OCI-LY1 (cell line): ENCODE results near the gene GALNT9.

Source experiments
- H2AFZ ChIP-seq: fragments of 200-600 bp; sonication (generic), shearing (Covaris generic); 2 replicates; pipeline ENCODE4 v1.6.0; 2014; ENCODE audit warnings: antibody characterized with exemption, mild to moderate bottlenecking, low read length
- H3F3A ChIP-seq: fragments of 200-600 bp; sonication (generic), shearing (Covaris generic); 2 replicates; pipeline ENCODE4 v1.6.0; 2014; ENCODE audit warnings: mild to moderate bottlenecking, antibody characterized with exemption, low read length, moderate library complexity; ENCODE audit not compliant: insufficient read depth
- H3K27ac ChIP-seq: fragments of 200-600 bp; sonication (generic); 2 replicates; pipeline ENCODE4 v1.5.1; 2014; ENCODE audit warnings: low read length, mixed run types, mild to moderate bottlenecking, low read depth; ENCODE audit not compliant: poor library complexity, severe bottlenecking
- H3K27me3 ChIP-seq: fragments of 200-600 bp; sonication (generic); 2 replicates; pipeline ENCODE4 v1.6.0; 2014; ENCODE audit warnings: antibody characterized with exemption, mild to moderate bottlenecking, low read length, moderate library complexity; ENCODE audit not compliant: insufficient read depth
- H3K36me3 ChIP-seq: fragments of 200-600 bp; sonication (generic); 2 replicates; pipeline ENCODE4 v1.6.1; 2014; ENCODE audit warnings: mild to moderate bottlenecking, antibody characterized with exemption, low read length, moderate library complexity, mixed read lengths; ENCODE audit not compliant: insufficient read depth
- H3K4me1 ChIP-seq: fragments of 200-600 bp; sonication (generic); 2 replicates; pipeline ENCODE4 v1.5.1; 2014; ENCODE audit warnings: mild to moderate bottlenecking, low read length, moderate library complexity; ENCODE audit not compliant: insufficient read depth, severe bottlenecking
- H3K4me2 ChIP-seq: fragments of 200-600 bp; sonication (generic), shearing (Covaris generic); 2 replicates; pipeline ENCODE4 v1.6.1; 2014; ENCODE audit warnings: low read length
- H3K4me3 ChIP-seq: fragments of 200-600 bp; sonication (generic); 2 replicates; pipeline ENCODE4 v1.5.1; 2014; ENCODE audit warnings: low read length, low read depth, mild to moderate bottlenecking, mixed read lengths; ENCODE audit not compliant: poor library complexity, severe bottlenecking
- H3K79me2 ChIP-seq: fragments of 200-600 bp; shearing (Covaris generic); 2 replicates; pipeline ENCODE4 v1.6.1; 2016; ENCODE audit warnings: mixed run types, low read length, mixed read lengths; ENCODE audit not compliant: insufficient read depth
- H3K9ac ChIP-seq: fragments of 200-600 bp; sonication (generic), shearing (Covaris generic); 2 replicates; pipeline ENCODE4 v1.6.1; 2014; ENCODE audit warnings: mild to moderate bottlenecking, low read length, mixed read lengths
- H3K9me2 ChIP-seq: fragments of 200-600 bp; sonication (generic), shearing (Covaris generic); 2 replicates; pipeline ENCODE4 v1.6.1; 2014; ENCODE audit warnings: low read depth, mild to moderate bottlenecking, low read length, mixed read lengths
- H3K9me3 ChIP-seq: fragments of 200-600 bp; shearing (Covaris generic); 2 replicates; pipeline ENCODE4 v1.6.1; 2014; ENCODE audit warnings: low read length, mixed read lengths
- H4K20me1 ChIP-seq: fragments of 200-600 bp; sonication (generic), shearing (Covaris generic); 2 replicates; pipeline ENCODE4 v1.6.0; 2016; ENCODE audit warnings: mild to moderate bottlenecking, low read length; ENCODE audit not compliant: insufficient read depth
- CTCF ChIP-seq: fragments of 200-600 bp; sonication (generic), shearing (Covaris generic); IDR thresholded peaks from 2 replicates; pipeline ENCODE4 v1.5.1; 2017; ENCODE audit warnings: mild to moderate bottlenecking, antibody characterized with exemption, low read length, moderate library complexity, mixed read lengths
- EZH2 ChIP-seq: fragments of 200-600 bp; sonication (generic), shearing (Covaris generic); IDR thresholded peaks from 2 replicates; pipeline ENCODE4 v1.8.0; 2017; ENCODE audit warnings: borderline replicate concordance, mixed run types, mild to moderate bottlenecking, antibody characterized with exemption, low read length, moderate library complexity, mixed read lengths

The GALNT9 gene

GRCh38 chr12:132171968-132172521 is 157.3 kb downstream of the GALNT9 start:
- Histone ChIP-seq H3K79me2 (no peaks in the 10 kb centered on the region), H3K4me1 (no peaks in the 10 kb centered on the region), H3K4me2 (no peak overlapping the region), H3K27me3 (0 out of 2 replicates have a peak, but pooled peaks cover 5% of the 10 kb centered on the region), H2AFZ (no peak overlapping the region), H3K4me3 (no peak overlapping the region), H3K9me3 (no peaks in the 10 kb centered on the region), H3K9me2 (no peaks in the 10 kb centered on the region), H3K9ac (no peak overlapping the region), H3K36me3 (no peaks in the 10 kb centered on the region), H3F3A (no peaks in the 10 kb centered on the region), H3K27ac (no peak overlapping the region), H4K20me1 (no peaks in the 10 kb centered on the region)
- TF ChIP-seq CTCF (no peak), EZH2 (no peak)

GRCh38 chr12:132171293-132171967 is 158.0 kb downstream of the GALNT9 start:
- H3F3A ChIP-seq: no peaks in the 10 kb centered on the region
- H3K9ac ChIP-seq: no peak overlapping the region
- H3K4me2 ChIP-seq: no peak overlapping the region
- H3K27ac ChIP-seq: no peak overlapping the region
- H3K4me3 ChIP-seq: no peak overlapping the region
- no peaks in the 10 kb centered on the region for H4K20me1 ChIP-seq
- no peaks in the 10 kb centered on the region for H3K36me3 ChIP-seq
- no peak overlapping the region for H2AFZ ChIP-seq
- no peaks in the 10 kb centered on the region for H3K9me2 ChIP-seq
- H3K4me1 ChIP-seq: no peaks in the 10 kb centered on the region
- 0 out of 2 replicates have a peak, but pooled peaks cover 5% of the 10 kb centered on the region for H3K27me3 ChIP-seq
- no peaks in the 10 kb centered on the region for H3K9me3 ChIP-seq
- TF ChIP-seq EZH2 (no peak), CTCF (no peak)
- H3K79me2 ChIP-seq: no peaks in the 10 kb centered on the region

- no peak overlapping the region for H3K4me3 ChIP-seq
- H3K9me2 ChIP-seq: no peaks in the 10 kb centered on the region
- no peaks in the 10 kb centered on the region for H3K36me3 ChIP-seq
- no peaks in the 10 kb centered on the region for H3K79me2 ChIP-seq
- H3K4me2 ChIP-seq: no peak overlapping the region
- no peaks in the 10 kb centered on the region for H3F3A ChIP-seq
- TF ChIP-seq EZH2: no peak
- no peak for TF ChIP-seq CTCF
- H2AFZ ChIP-seq: no peak overlapping the region
- H3K9ac ChIP-seq: no peak overlapping the region
- no peaks in the 10 kb centered on the region for H3K4me1 ChIP-seq
- H3K27ac ChIP-seq: no peak overlapping the region
- no peaks in the 10 kb centered on the region for H4K20me1 ChIP-seq
- H3K9me3 ChIP-seq: no peaks in the 10 kb centered on the region
- 0 out of 2 replicates have a peak, but pooled peaks cover 5% of the 10 kb centered on the region for H3K27me3 ChIP-seq
Observed at GRCh38 chr12:132170637-132171292, 158.6 kb downstream of the GALNT9 start.
